Chondrocyte (in vitro differentiated cells): ENCODE results near the gene C1orf74. TPM values are rescaled to one million over a fixed set of nuclear protein-coding genes. Genes with fewer than 3 reads are reported as not detected.
A peak's percentile ranks its signal among the peaks of the same experiment; 100 is the strongest.

ENCODE experiments used
- DNase-seq: peaks from one replicate; pipeline ENCODE4 v3.0.0; 2021; ENCODE audit warnings: mixed read lengths, low spot score
- H3K27ac Mint-ChIP-seq: one replicate; pipeline ENCODE4 v1.8.0; 2021; ENCODE audit warnings: mild to moderate bottlenecking, moderate library complexity, mixed read lengths; ENCODE audit not compliant: unreplicated experiment
- H3K27me3 Mint-ChIP-seq: 2 replicates; pipeline ENCODE4 v1.8.0; 2021; ENCODE audit warnings: low read depth, mixed read lengths
- H3K36me3 Mint-ChIP-seq: 2 replicates; pipeline ENCODE4 v1.8.0; 2021; ENCODE audit warnings: low read depth, mixed read lengths
- H3K4me1 Mint-ChIP-seq: 2 replicates; pipeline ENCODE4 v1.8.0; 2021; ENCODE audit warnings: low read depth, mild to moderate bottlenecking, mixed read lengths
- H3K4me3 Mint-ChIP-seq: one replicate; pipeline ENCODE4 v1.8.0; 2021; ENCODE audit warnings: mild to moderate bottlenecking, moderate library complexity, mixed read lengths; ENCODE audit not compliant: unreplicated experiment
- H3K9me3 Mint-ChIP-seq: 2 replicates; pipeline ENCODE4 v1.8.0; 2021; ENCODE audit warnings: low read depth, mixed read lengths
- CTCF ChIP-seq: fragments of 200-600 bp; sonication (generic); IDR thresholded peaks from 2 replicates; pipeline ENCODE4 v1.5.0; 2021; ENCODE audit warnings: antibody characterized with exemption, mild to moderate bottlenecking, moderate library complexity
- total RNA-seq: library from RNA; stranded (reverse); gene quantifications from 3 replicates; pipeline ENCODE4 v1.2.1, GENCODE V29; 2021

C1orf74 gene
- total RNA-seq, 1 donor from 2014 or later = 1.6 TPM

- H3K4me3 Mint-ChIP-seq = no peak overlapping the region
- H3K27me3 Mint-ChIP-seq = peaks cover 41% of the 10 kb centered on the region
- H3K36me3 Mint-ChIP-seq = no peaks in the 10 kb centered on the region
- peaks cover 9% of the 10 kb centered on the region for H3K4me1 Mint-ChIP-seq
- no peak for TF ChIP-seq CTCF
- no peak overlapping the region for H3K27ac Mint-ChIP-seq
- no peaks in the 10 kb centered on the region for H3K9me3 Mint-ChIP-seq
- no peak for DNase-seq
Measured at GRCh38 chr1:209751627-209752231, 32.6 kb downstream of the C1orf74 start.

- Mint-ChIP-seq H3K4me3 (no peak overlapping the region), H3K27ac (no peak overlapping the region), H3K36me3 (no peaks in the 10 kb centered on the region), H3K9me3 (no peaks in the 10 kb centered on the region), H3K4me1 (peaks cover 9% of the 10 kb centered on the region), H3K27me3 (peaks cover 30% of the 10 kb centered on the region)
- no peak for DNase-seq
- TF ChIP-seq CTCF = no peak
Measured at GRCh38 chr1:209749670-209750323, 34.6 kb downstream of the C1orf74 start.

GRCh38 chr1:209749205-209749604 lies 35.2 kb downstream of the C1orf74 start:
- no peak overlapping the region for H3K27ac Mint-ChIP-seq
- H3K36me3 Mint-ChIP-seq = no peaks in the 10 kb centered on the region
- peaks cover 9% of the 10 kb centered on the region for H3K4me1 Mint-ChIP-seq
- no peak overlapping the region for H3K4me3 Mint-ChIP-seq
- no peaks in the 10 kb centered on the region for H3K9me3 Mint-ChIP-seq
- peaks cover 32% of the 10 kb centered on the region for H3K27me3 Mint-ChIP-seq
- no peak for TF ChIP-seq CTCF
- DNase-seq = no peak

- Mint-ChIP-seq H3K4me3 (no peak overlapping the region), H3K36me3 (no peaks in the 10 kb centered on the region), H3K27me3 (peaks cover 30% of the 10 kb centered on the region), H3K27ac (no peak overlapping the region), H3K9me3 (no peaks in the 10 kb centered on the region), H3K4me1 (peaks cover 9% of the 10 kb centered on the region)
- no peak for TF ChIP-seq CTCF
- no peak for DNase-seq
Measured at GRCh38 chr1:209748620-209749019, 35.7 kb downstream of the C1orf74 start.

GRCh38 chr1:209747580-209748262 lies 36.6 kb downstream of the C1orf74 start:
- no peaks in the 10 kb centered on the region for H3K9me3 Mint-ChIP-seq
- DNase-seq = peak; percentile 95
- peaks cover 17% of the 10 kb centered on the region for H3K4me1 Mint-ChIP-seq
- H3K27me3 Mint-ChIP-seq = peaks cover 28% of the 10 kb centered on the region
- H3K36me3 Mint-ChIP-seq = no peaks in the 10 kb centered on the region
- TF ChIP-seq CTCF = peak; percentile 93
- peak overlapping the region; percentile 57 for H3K4me3 Mint-ChIP-seq
- H3K27ac Mint-ChIP-seq = no peak overlapping the region
